ENCODE results near the gene PAFAH2.

- TF ChIP-seq CTCF (IDR thresholded peaks at IDR 0.05) (no peak), POLR2A (IDR thresholded peaks at IDR 0.05) (peak in 1 of 2 donors; percentile 28)
These were observed 24.0 kb upstream of the PAFAH2 start, which contains the start of gene EXTL1 for GRCh38 chr1:26021647-26022403.

Data from adrenal gland (tissue), 5 donors.